GM12878 (cell line): Measurements from ENCODE around the gene GLTP. TPM values are rescaled to one million over a fixed set of nuclear protein-coding genes. Genes with fewer than 3 reads are reported as not detected.
A peak's percentile ranks its signal among the peaks of the same experiment; 100 is the strongest.

Experiments used
- ATAC-seq: fragments of 200-7000 bp; cut with Tn5 transposase; 3 replicates; pipeline ENCODE4 v1.9.1; 2020; ENCODE audit warnings: mild to moderate bottlenecking, moderate library complexity
- BruUV-seq: library from RNA; stranded (reverse); fragments of 400-500 nt; replicated peaks from 2 replicates; lab custom pipeline; 2021; lab: Mats Ljungman, UMichigan
- CTCF ChIA-PET: fragments of 300-600 bp; sonication (Branson Sonifier 250); formaldehyde crosslinking; extraction: SDS; loops from one replicate; lab custom pipeline; 2021; ENCODE audit warnings: inconsistent platforms; lab: Yijun Ruan, JAX
- POLR2A ChIA-PET: fragments of 350-600 bp; formaldehyde crosslinking; extraction: SDS; loops from one replicate; lab custom pipeline; 2021; ENCODE audit warnings: inconsistent platforms; lab: Charles Lee
- RAD21 ChIA-PET: fragments of 300-600 bp; sonication (Branson Sonifier 250); formaldehyde crosslinking; loops from one replicate; lab custom pipeline; 2023; ENCODE audit warnings: antibody characterized with exemption; ENCODE audit not compliant: unreplicated experiment; lab: Charles Lee
- SMC1A ChIA-PET: fragments of 300-600 bp; sonication (Branson Sonifier 250); formaldehyde crosslinking; loops from one replicate; lab custom pipeline; 2023; ENCODE audit not compliant: unreplicated experiment, uncharacterized antibody; lab: Charles Lee
- DNase-seq: peaks from one replicate; pipeline ENCODE4 v3.0.0-alpha.2; 2011; ENCODE audit warnings: low read depth, low spot score
- FAIRE-seq: peaks from 3 replicates; lab custom pipeline; 2011; peaks lifted over from hg19 to GRCh38; lab: Jason Lieb, UNC
- H2AFZ ChIP-seq: 2 replicates; pipeline ENCODE4 v1.6.0; 2011; ENCODE audit warnings: low read depth, low read length, control low read depth; ENCODE audit not compliant: control insufficient read depth
- H3K27ac ChIP-seq: 2 replicates; pipeline ENCODE4 v1.5.1; 2011; ENCODE audit warnings: control low read depth; ENCODE audit not compliant: control insufficient read depth, insufficient read depth
- H3K27me3 ChIP-seq, 2 experiments: replicated peaks in 1 of 2; 2 replicates each; pipeline versions ENCODE4 v1.6.0 to v1.6.1; 2011; ENCODE audit warnings: low read length in 1 of 2; ENCODE audit not compliant: control insufficient read depth in 2 of 2, insufficient read depth in 2 of 2
- H3K36me3 ChIP-seq, 2 experiments: 2 replicates each; pipeline ENCODE4 v1.5.1; 2011; ENCODE audit warnings: low read length in 1 of 2; ENCODE audit not compliant: control insufficient read depth in 2 of 2, insufficient read depth in 2 of 2
- H3K4me1 ChIP-seq: 2 replicates; pipeline ENCODE4 v1.6.1; 2011; ENCODE audit warnings: mild to moderate bottlenecking, low read length, moderate library complexity, mixed read lengths; ENCODE audit not compliant: control insufficient read depth, insufficient read depth
- H3K4me2 ChIP-seq: 2 replicates; pipeline ENCODE4 v1.6.0; 2011; ENCODE audit warnings: control low read depth; ENCODE audit not compliant: control insufficient read depth, insufficient read depth
- H3K4me3 ChIP-seq: fragments of 200-600 bp; sonication (generic); 2 replicates; pipeline ENCODE4 v1.5.1; 2016
- H3K79me2 ChIP-seq: 2 replicates; pipeline ENCODE4 v1.6.0; 2011; ENCODE audit warnings: low read length; ENCODE audit not compliant: control insufficient read depth, insufficient read depth
- H3K9ac ChIP-seq: 2 replicates; pipeline ENCODE4 v1.8.0; 2011; ENCODE audit warnings: low read length, control low read depth, mixed read lengths; ENCODE audit not compliant: control insufficient read depth, insufficient read depth
- H3K9me3 ChIP-seq: replicated peaks from 3 replicates; pipeline ENCODE4 v1.5.1; 2011; ENCODE audit warnings: mild to moderate bottlenecking, low read length; ENCODE audit not compliant: control insufficient read depth, insufficient read depth
- H4K20me1 ChIP-seq: 2 replicates; pipeline ENCODE4 v1.6.0; 2011; ENCODE audit not compliant: control insufficient read depth, insufficient read depth
- ATF7 ChIP-seq: fragments of 450-650 bp; IDR thresholded peaks from 2 replicates; pipeline ENCODE4 v1.6.1; 2016; ENCODE audit warnings: low read depth, mild to moderate bottlenecking
- BHLHE40 ChIP-seq, 2 experiments: fragments of 450-650 bp in 1 of 2; IDR thresholded peaks; 2 replicates each; pipeline ENCODE4 v1.6.1; 2011 to 2017; ENCODE audit warnings: low read depth in 2 of 2, borderline replicate concordance in 1 of 2, improper control_type of control experiment in 1 of 2, low read length in 1 of 2, mild to moderate bottlenecking in 1 of 2
- CHD4 ChIP-seq: fragments of 200-600 bp; sonication (generic); IDR thresholded peaks from 2 replicates; pipeline ENCODE4 v1.6.1; 2016; ENCODE audit warnings: mild to moderate bottlenecking
- DPF2 ChIP-seq: fragments of 450-650 bp; IDR thresholded peaks from 2 replicates; pipeline ENCODE4 v1.6.1; 2017; ENCODE audit warnings: mild to moderate bottlenecking
- EED ChIP-seq: sonication (generic); IDR thresholded peaks from 2 replicates; pipeline ENCODE4 v1.6.1; 2016; ENCODE audit warnings: antibody characterized with exemption, low read depth
- EP300 ChIP-seq, 2 experiments: fragments of 150-350 bp in 1 of 2; IDR thresholded peaks; 2 replicates each; pipeline ENCODE4 v1.6.1; 2011 to 2012; ENCODE audit warnings: low read depth in 2 of 2, low read length in 2 of 2, borderline replicate concordance in 1 of 2, improper control_type of control experiment in 1 of 2, inconsistent platforms in 1 of 2; ENCODE audit not compliant: control insufficient read depth in 1 of 2
- GATAD2B ChIP-seq: fragments of 450-650 bp; conservative IDR thresholded peaks from 2 replicates; pipeline ENCODE4 v1.6.1; 2017; ENCODE audit warnings: low read depth, mild to moderate bottlenecking, moderate library complexity
- IKZF2 ChIP-seq, 2 experiments: fragments of 450-650 bp; IDR thresholded peaks; 2 replicates each; pipeline ENCODE4 v1.6.1; 2017; ENCODE audit warnings: mild to moderate bottlenecking in 2 of 2, moderate library complexity in 2 of 2
- MEF2B ChIP-seq: fragments of 450-650 bp; IDR thresholded peaks from 2 replicates; pipeline ENCODE4 v1.6.1; 2018; ENCODE audit warnings: mild to moderate bottlenecking, moderate library complexity; ENCODE audit not compliant: partially characterized antibody, poor library complexity, severe bottlenecking
- NR2F1 ChIP-seq: fragments of 450-650 bp; conservative IDR thresholded peaks from 2 replicates; pipeline ENCODE4 v1.6.1; 2017; ENCODE audit warnings: mild to moderate bottlenecking
- PAX5 ChIP-seq: IDR thresholded peaks from 2 replicates; pipeline ENCODE4 v1.6.1; 2011; ENCODE audit warnings: low read depth, low read length, borderline replicate concordance
- RAD21 ChIP-seq: IDR thresholded peaks from 2 replicates; pipeline ENCODE4 v1.6.1; 2011; ENCODE audit warnings: mild to moderate bottlenecking, low read depth, low read length, moderate library complexity; ENCODE audit not compliant: insufficient read depth
- RUNX3 ChIP-seq: IDR thresholded peaks from 2 replicates; pipeline ENCODE4 v1.6.1; 2012; ENCODE audit warnings: low read length, inconsistent platforms
- TCF12 ChIP-seq: IDR thresholded peaks from 2 replicates; pipeline ENCODE4 v1.6.1; 2011; ENCODE audit warnings: low read depth, mild to moderate bottlenecking, low read length
- TCF3 ChIP-seq: IDR thresholded peaks from 2 replicates; pipeline ENCODE4 v1.6.1; 2012; ENCODE audit warnings: low read depth, mild to moderate bottlenecking, low read length, borderline replicate concordance; ENCODE audit not compliant: insufficient read depth
- WGBS: methylation state at CpG from one replicate; pipeline ENCODE4 v1.1.6; 2016; ENCODE audit warnings: low lambda C conversion rate; ENCODE audit not compliant: insufficient replicate concordance, insufficient coverage; ENCODE audit errors: missing lambda C conversion rate; 5-methylcytosine and 5-hydroxymethylcytosine counted together
- in situ Hi-C: fragments of 300-500 bp; cut with MboI; formaldehyde crosslinking; loops from 9 replicates; pipeline ENCODE4 v1.14.3; 2018; ENCODE audit warnings: mixed read lengths
- intact Hi-C: fragments of 100-400 bp; cut with micrococcal nuclease; formaldehyde crosslinking; loops from one replicate; pipeline ENCODE4 v1.14.2; 2022; ENCODE audit not compliant: unreplicated experiment
- polyA plus RNA-seq, 11 experiments: library from polyadenylated mRNA; depleted of rRNA in 4 of 11; unstranded in 6 of 11; stranded (reverse) in 5 of 11; fragments of >200 nt; fragmentation: Nextera tagmentation in 4 of 11; fragmentation: Illumina TruSeq in 1 of 11; extraction: Ambion mirVana in 4 of 11; extraction: Trizol in 1 of 11; gene quantifications; 1 replicate in 1 of 11; 2 replicates in 10 of 11; pipeline versions ENCODE4 v1.2.1 to v1.2.3, GENCODE V29; 2011 to 2016; ENCODE audit warnings: inconsistent platforms in 2 of 11, missing spikeins in 2 of 11, low read depth in 1 of 11
- total RNA-seq, 4 experiments: library from RNA; depleted of rRNA in 3 of 4; stranded (reverse); fragments of >200 nt in 3 of 4; fragmentation: Illumina TruSeq in 1 of 4; extraction: Trizol in 1 of 4; gene quantifications; 2 replicates each; pipeline versions ENCODE4 v1.2.1 to v1.2.3, GENCODE V29; 2013 to 2021

Gene GLTP
- total and polyA plus RNA-seq, 10 of the 15 experiments (the other 5 are each of a cell fraction or from before 2014, with no cell fraction given): 16.8 to 44.0 (median 25.3) TPM

- ChIA-PET POLR2A (interaction anchor here (0.6 to 1.5 kb wide), 5 partner anchors 8 to 111 kb away, joined by 3 to 7 read pairs (median 4); no protein-coding TSS in a partner anchor), RAD21 (interaction anchor here (0.7 to 1.0 kb wide), 2 partner anchors 39 to 110 kb away, joined by 3 to 4 read pairs; no protein-coding TSS in a partner anchor), SMC1A (interaction anchor here (0.9 to 1.9 kb wide), 2 partner anchors 17 to 111 kb away, joined by 3 to 4 read pairs; no protein-coding TSS in a partner anchor), CTCF (interaction anchor here (1.1 to 1.4 kb wide), 2 partner anchors 35 to 296 kb away, joined by 3 read pairs; no protein-coding TSS in a partner anchor)
- H4K20me1 ChIP-seq: no peaks in the 10 kb centered on the region
- H3K9ac ChIP-seq: no peak overlapping the region
- peak; percentile 72 for DNase-seq
- 0% methylated on average over 4 of the region's 4 CpGs for WGBS
- no TSS peak for BruUV-seq
- peaks cover 45% of the 10 kb centered on the region for H3K4me1 ChIP-seq
- TF ChIP-seq NR2F1: peak; percentile 49; the same call in 1 of the 2 replicates
- TF ChIP-seq ATF7: peak; percentile 60; the same call in 1 of the 2 replicates
- TF ChIP-seq MEF2B: peak; percentile 15
- peak in 1 of 2 experiments; percentile 27; a peak in 1 of 4 replicates for TF ChIP-seq BHLHE40 (IDR thresholded peaks at IDR 0.05; ENCODE audit: borderline replicate concordance in 1 of 2, low read depth in 2 of 2, low read length in 1 of 2)
- no peak for TF ChIP-seq RAD21
- TF ChIP-seq PAX5: no peak; the same call in 1 of the 2 replicates
- TF ChIP-seq IKZF2 (IDR thresholded peaks at IDR 0.05): peak in 1 of 2 experiments; percentile 30; a peak in 2 of 4 replicates
- TF ChIP-seq TCF12: peak; percentile 84; the same call in 1 of the 2 replicates
- peak; percentile 33; the same call in 1 of the 2 replicates for TF ChIP-seq GATAD2B
- TF ChIP-seq TCF3: peak; percentile 88
- TF ChIP-seq EED: peak; percentile 31
- peak; percentile 39 for TF ChIP-seq RUNX3
- no peak for TF ChIP-seq CHD4
- peak; percentile 23; the same call in 1 of the 2 replicates for TF ChIP-seq DPF2
- peak; percentile 21 to 45; a peak in 1 of 4 replicates for TF ChIP-seq EP300 (IDR thresholded peaks at IDR 0.05; ENCODE audit: borderline replicate concordance in 1 of 2, control insufficient read depth in 1 of 2, low read depth in 2 of 2, low read length in 2 of 2)
- ATAC-seq: peak; percentile 87
- H3K27me3 ChIP-seq: no peaks in the 10 kb centered on the region
- H3K4me2 ChIP-seq: peak overlapping the region; percentile 75
- H3K4me3 ChIP-seq: no peak overlapping the region; the same call in 1 of the 2 replicates
- H3K79me2 ChIP-seq: no peaks in the 10 kb centered on the region
- H3K27ac ChIP-seq: peak overlapping the region; percentile 50
- no peaks in the 10 kb centered on the region for H3K9me3 ChIP-seq
- peak overlapping the region; percentile 28 for H2AFZ ChIP-seq
- intact Hi-C loops: no loop called here
- FAIRE-seq: peak; percentile 18
- H3K36me3 ChIP-seq: no peaks in the 10 kb centered on the region
- in situ Hi-C loops: no loop called here
Measured at GRCh38 chr12:109892748-109893147, 12.4 kb upstream of the GLTP start.
